Prostate gland (tissue), 2 donors: ENCODE measurements around the gene PLEKHM2.

Experiments
- CTCF ChIP-seq, 4 experiments: fragments of 200-600 bp in 2 of 4; fragments of 450-650 bp in 2 of 4; sonication (generic) in 2 of 4; IDR thresholded peaks; 1 replicate in 3 of 4; 2 replicates in 1 of 4; pipeline ENCODE4 v1.5.1; 2016 to 2019; ENCODE audit warnings: antibody characterized with exemption in 4 of 4, mild to moderate bottlenecking in 2 of 4, moderate library complexity in 2 of 4
- POLR2A ChIP-seq: fragments of 450-650 bp; IDR thresholded peaks from one replicate; pipeline ENCODE4 v1.6.1; 2016; ENCODE audit warnings: antibody characterized with exemption, mild to moderate bottlenecking
- POLR2AphosphoS5 ChIP-seq: sonication (generic); formaldehyde crosslinking; IDR thresholded peaks from one replicate; pipeline ENCODE4 v1.6.1; 2017; ENCODE audit warnings: antibody characterized with exemption

- TF ChIP-seq CTCF (IDR thresholded peaks at IDR 0.05): no peak
- no peak for TF ChIP-seq POLR2A
- TF ChIP-seq POLR2AphosphoS5: no peak
Observed at GRCh38 chr1:15701784-15702183, 17.7 kb downstream of the PLEKHM2 start.
